Activated naive CD8-positive, alpha-beta T cell treated with anti-CD3 and anti-CD28 coated beads for 36 hours (primary cell): ENCODE measurements around the gene CCL22. TPM values are rescaled to one million over a fixed set of nuclear protein-coding genes. Genes with fewer than 3 reads are reported as not detected.
"Not testable (repeated sequence)": the region's sequence is repeated elsewhere in the genome, so short reads cannot be mapped to it uniquely, and the experiment has no call there.

Experiments used
- DNase-seq: peaks from one replicate; pipeline ENCODE4 v3.0.0; 2021
- H3K27ac Mint-ChIP-seq: one replicate; pipeline ENCODE4 v1.8.0; 2022; ENCODE audit warnings: mild to moderate bottlenecking, moderate library complexity, mixed read lengths
- H3K27me3 Mint-ChIP-seq: one replicate; pipeline ENCODE4 v1.8.0; 2022; ENCODE audit warnings: mild to moderate bottlenecking, mixed read lengths
- H3K36me3 Mint-ChIP-seq: one replicate; pipeline ENCODE4 v1.8.0; 2021; ENCODE audit warnings: mild to moderate bottlenecking, mixed read lengths
- H3K4me1 Mint-ChIP-seq: one replicate; pipeline ENCODE4 v1.8.0; 2021; ENCODE audit warnings: mixed read lengths
- H3K4me3 Mint-ChIP-seq: one replicate; pipeline ENCODE4 v1.8.0; 2022; ENCODE audit warnings: mild to moderate bottlenecking, moderate library complexity, mixed read lengths
- H3K9me3 Mint-ChIP-seq: one replicate; pipeline ENCODE4 v1.8.0; 2022; ENCODE audit warnings: mixed read lengths
- total RNA-seq, 2 experiments: library from RNA; stranded (reverse); gene quantifications; one replicate each; pipeline ENCODE4 v1.2.3, GENCODE V29; 2021

The CCL22 gene
- total RNA-seq, 2 experiments from 2014 or later, result 12.4 to 12.7 TPM

- Mint-ChIP-seq H3K27me3 (peaks cover 5% of the 10 kb centered on the region), H3K9me3 (no peaks in the 10 kb centered on the region), H3K36me3 (no peaks in the 10 kb centered on the region), H3K27ac (peak overlapping the region; percentile 71), H3K4me1 (peaks cover 16% of the 10 kb centered on the region), H3K4me3 (peak overlapping the region; percentile 2)
- DNase-seq, result no peak
Observed at GRCh38 chr16:57358086-57358420, 530 bp upstream of the CCL22 start.

- H3K36me3 Mint-ChIP-seq, result no peaks in the 10 kb centered on the region
- peaks cover 16% of the 10 kb centered on the region for H3K4me1 Mint-ChIP-seq
- no peak for DNase-seq
- H3K27ac Mint-ChIP-seq, result no peak overlapping the region
- H3K27me3 Mint-ChIP-seq, result peaks cover 8% of the 10 kb centered on the region
- H3K4me3 Mint-ChIP-seq, result no peak overlapping the region
- H3K9me3 Mint-ChIP-seq, result no peaks in the 10 kb centered on the region
Observed at GRCh38 chr16:57360321-57360935, 1.8 kb downstream of the CCL22 start.

GRCh38 chr16:57361404-57361803, 2.8 kb downstream of the CCL22 start:
- H3K9me3 Mint-ChIP-seq, result no peaks in the 10 kb centered on the region
- H3K4me3 Mint-ChIP-seq, result no peak overlapping the region
- no peak for DNase-seq
- H3K27me3 Mint-ChIP-seq, result peaks cover 8% of the 10 kb centered on the region
- H3K4me1 Mint-ChIP-seq, result peaks cover 16% of the 10 kb centered on the region
- H3K36me3 Mint-ChIP-seq, result no peaks in the 10 kb centered on the region
- H3K27ac Mint-ChIP-seq, result no peak overlapping the region

GRCh38 chr16:57364143-57364542, 5.6 kb downstream of the CCL22 start:
- Mint-ChIP-seq H3K36me3 (no peaks in the 10 kb centered on the region), H3K4me3 (no peak overlapping the region), H3K27ac (no peak overlapping the region), H3K27me3 (peaks cover 18% of the 10 kb centered on the region), H3K9me3 (no peaks in the 10 kb centered on the region), H3K4me1 (no peaks in the 10 kb centered on the region)
- no peak for DNase-seq

- Mint-ChIP-seq H3K36me3 (no peaks in the 10 kb centered on the region), H3K4me3 (no peak overlapping the region), H3K27ac (no peak overlapping the region), H3K4me1 (no peaks in the 10 kb centered on the region), H3K27me3 (peaks cover 18% of the 10 kb centered on the region), H3K9me3 (no peaks in the 10 kb centered on the region)
- DNase-seq, result no peak
Observed at GRCh38 chr16:57366544-57367040, 8.0 kb downstream of the CCL22 start.

GRCh38 chr16:57367116-57367752, 8.7 kb downstream of the CCL22 start:
- no peak for DNase-seq
- no peak overlapping the region for H3K4me3 Mint-ChIP-seq
- no peaks in the 10 kb centered on the region for H3K9me3 Mint-ChIP-seq
- H3K27me3 Mint-ChIP-seq, result peaks cover 18% of the 10 kb centered on the region
- H3K36me3 Mint-ChIP-seq, result no peaks in the 10 kb centered on the region
- H3K27ac Mint-ChIP-seq, result no peak overlapping the region
- H3K4me1 Mint-ChIP-seq, result no peaks in the 10 kb centered on the region

DNA sequence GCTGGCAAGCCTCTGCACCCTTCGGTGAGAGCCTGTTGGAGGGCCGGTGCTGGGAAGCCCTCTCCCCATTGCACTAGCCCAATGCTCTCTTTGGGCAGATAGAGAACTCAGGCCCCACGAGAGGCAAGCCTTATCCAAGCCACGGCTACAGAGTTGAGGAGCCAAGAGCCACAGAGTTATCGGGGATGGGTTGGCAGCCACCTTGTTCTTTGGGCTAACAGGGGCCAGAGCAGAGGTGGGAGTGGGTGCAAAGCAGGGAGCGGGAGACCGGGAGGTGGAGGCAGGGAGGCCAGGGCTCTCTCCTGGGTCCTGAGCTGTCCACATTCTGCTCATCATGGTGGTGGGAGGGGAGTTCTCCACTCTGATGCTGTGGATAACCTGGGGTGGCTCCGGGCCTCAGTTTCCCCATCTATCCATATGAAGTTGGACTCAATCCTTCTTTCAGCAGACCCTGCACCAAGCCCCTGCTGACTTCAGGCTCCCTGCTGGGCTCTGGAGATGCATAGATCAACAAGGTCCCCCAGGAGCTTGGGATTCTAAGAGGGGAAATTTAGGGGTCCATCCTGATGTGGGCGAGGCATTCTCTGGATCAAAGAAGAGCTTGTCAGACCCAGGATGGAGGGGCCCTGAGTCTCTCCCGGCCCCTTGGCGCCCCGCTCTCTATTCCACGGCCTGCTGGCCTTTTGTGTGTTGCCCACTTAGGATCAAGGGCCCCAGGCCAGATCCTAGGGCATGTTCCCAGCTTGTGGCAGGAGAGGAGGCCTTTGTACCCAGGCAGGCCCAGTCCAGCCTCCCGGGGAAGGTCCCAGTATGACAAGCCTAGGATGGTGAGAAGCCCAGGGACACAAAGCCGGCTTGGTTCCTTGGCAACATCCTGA, 13.2 kb downstream of the CCL22 start:
- H3K4me3 Mint-ChIP-seq, result no peak overlapping the region
- no peaks in the 10 kb centered on the region for H3K9me3 Mint-ChIP-seq
- DNase-seq, result no peak
- H3K4me1 Mint-ChIP-seq, result peaks cover 17% of the 10 kb centered on the region
- no peak overlapping the region for H3K27ac Mint-ChIP-seq
- no peaks in the 10 kb centered on the region for H3K36me3 Mint-ChIP-seq
- H3K27me3 Mint-ChIP-seq, result peaks cover 14% of the 10 kb centered on the region

DNA sequence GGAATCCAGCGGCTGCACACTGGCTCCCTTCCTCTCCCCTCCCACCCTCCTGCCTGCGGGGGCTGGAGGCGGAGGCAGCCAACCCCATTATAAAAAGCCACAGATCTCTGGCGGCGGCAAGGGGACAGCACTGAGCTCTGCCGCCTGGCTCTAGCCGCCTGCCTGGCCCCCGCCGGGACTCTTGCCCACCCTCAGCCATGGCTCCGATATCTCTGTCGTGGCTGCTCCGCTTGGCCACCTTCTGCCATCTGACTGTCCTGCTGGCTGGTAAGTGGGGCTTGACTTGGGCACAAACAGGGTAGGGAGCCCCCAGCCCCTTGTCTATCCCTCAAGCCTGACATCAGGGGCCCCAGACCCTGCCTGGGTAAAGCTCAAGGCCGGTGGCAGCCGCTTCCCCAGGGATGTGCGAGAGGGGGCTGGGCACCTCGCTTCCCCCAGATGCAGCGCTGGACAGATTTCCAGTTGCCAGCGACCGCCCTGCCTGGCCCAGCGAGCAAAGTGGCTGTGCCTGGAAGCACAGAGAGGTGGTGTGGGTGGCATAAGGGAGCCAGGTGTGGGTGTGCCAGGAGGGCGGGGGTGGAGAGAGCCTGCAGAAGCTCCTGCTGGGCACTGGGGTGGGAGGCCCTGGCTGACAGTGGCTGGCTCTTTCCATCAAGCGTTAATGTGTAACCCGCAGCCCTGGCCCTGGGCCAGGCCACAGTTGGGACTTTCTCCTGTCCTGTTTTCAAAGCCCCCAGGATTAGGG, 14.0 kb downstream of the CCL22 start, which contains the start of gene CX3CL1:
Gene CX3CL1 (plus strand): TSS at position 119 of the 745 bp plus-strand sequence. CDS start 79 bp downstream, at position 198.
- H3K9me3 Mint-ChIP-seq, result no peaks in the 10 kb centered on the region
- DNase-seq, result no peak
- peaks cover 25% of the 10 kb centered on the region for H3K4me1 Mint-ChIP-seq
- H3K27ac Mint-ChIP-seq, result no peak within 1 kb of the TSS
- H3K27me3 Mint-ChIP-seq, result peaks cover 9% of the 10 kb centered on the region
- no peaks in the 10 kb centered on the region for H3K36me3 Mint-ChIP-seq
- no peak within 1 kb of the TSS for H3K4me3 Mint-ChIP-seq

DNA sequence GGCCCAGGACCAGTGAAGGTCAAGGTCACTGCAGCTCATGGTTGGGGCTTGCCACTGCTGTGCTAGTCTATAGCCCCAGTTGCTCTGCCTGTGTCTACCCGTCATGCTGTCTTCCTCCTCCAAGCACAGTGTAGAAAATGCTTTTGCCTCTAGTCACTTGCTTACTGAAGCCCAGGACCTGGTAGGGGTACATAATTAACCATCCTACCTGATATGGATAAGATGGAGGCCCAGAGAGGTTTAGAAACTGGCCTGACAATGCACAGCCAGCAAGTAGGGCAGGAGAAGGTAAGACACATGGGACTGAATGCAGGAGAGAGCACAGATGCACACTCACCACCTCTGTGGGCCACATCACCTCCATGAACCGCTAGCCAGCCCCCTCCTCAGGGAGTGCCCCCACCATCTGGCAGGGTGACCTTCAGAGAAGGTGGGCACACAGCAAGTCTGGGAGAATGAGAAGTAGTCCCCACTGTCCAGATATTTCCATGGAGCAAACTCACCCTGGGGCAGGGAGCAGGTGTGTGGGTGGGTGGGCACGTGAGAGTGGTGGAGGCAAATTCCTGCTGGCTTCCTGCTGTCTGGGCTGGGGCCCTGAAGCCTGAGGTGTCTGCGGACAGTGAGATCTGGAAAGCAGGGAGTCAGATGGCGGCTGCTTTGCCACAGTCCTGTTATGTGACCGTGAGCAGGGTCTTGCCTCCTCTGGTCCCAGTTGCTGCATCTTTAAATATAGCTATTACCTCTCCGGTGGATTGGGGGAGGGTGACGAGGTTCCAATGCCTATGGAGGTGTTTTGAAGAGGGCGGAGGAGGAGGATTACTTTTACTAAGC, 14.7 kb downstream of the CCL22 start:
- Mint-ChIP-seq H3K27ac (no peak overlapping the region), H3K36me3 (no peaks in the 10 kb centered on the region), H3K27me3 (peaks cover 5% of the 10 kb centered on the region), H3K4me3 (no peak overlapping the region), H3K9me3 (no peaks in the 10 kb centered on the region), H3K4me1 (peaks cover 30% of the 10 kb centered on the region)
- no peak for DNase-seq

GRCh38 chr16:57374067-57374534, 15.5 kb downstream of the CCL22 start:
- Mint-ChIP-seq H3K27ac (no peak overlapping the region), H3K4me1 (peaks cover 30% of the 10 kb centered on the region), H3K36me3 (no peaks in the 10 kb centered on the region), H3K27me3 (peaks cover 5% of the 10 kb centered on the region), H3K4me3 (no peak overlapping the region), H3K9me3 (no peaks in the 10 kb centered on the region)
- DNase-seq, result no peak

- not testable (repeated sequence) for H3K27me3 Mint-ChIP-seq, DNase-seq, H3K36me3 Mint-ChIP-seq, H3K9me3 Mint-ChIP-seq, H3K27ac Mint-ChIP-seq, H3K4me3 Mint-ChIP-seq
- H3K4me1 Mint-ChIP-seq, result peaks cover 30% of the 10 kb centered on the region
Observed at GRCh38 chr16:57374925-57375465, 16.4 kb downstream of the CCL22 start.

DNA sequence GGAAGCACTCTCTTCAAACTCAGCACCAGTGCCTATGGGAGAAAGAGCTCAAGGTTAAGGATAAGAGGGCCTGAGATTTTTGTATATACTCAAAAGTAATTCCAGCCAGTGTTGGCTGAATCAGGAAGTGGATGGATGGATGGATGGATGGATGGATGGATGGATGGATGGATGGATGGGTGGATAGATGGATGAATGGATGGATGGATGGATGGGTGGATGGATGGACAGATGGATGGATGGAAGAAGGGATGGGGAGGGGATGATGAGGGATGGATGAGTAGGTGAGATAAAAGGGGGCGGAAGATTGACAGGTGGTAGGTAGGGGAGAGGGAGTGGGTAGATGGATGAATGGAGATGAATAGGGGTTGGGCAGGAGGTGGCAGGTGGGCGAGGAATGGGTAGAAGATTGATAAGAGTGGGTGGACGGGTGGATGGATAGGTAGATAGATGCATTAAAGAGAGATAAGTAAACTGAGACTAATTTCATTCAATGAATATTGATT, 17.8 kb downstream of the CCL22 start:
- Mint-ChIP-seq H3K4me3 (no peak overlapping the region), H3K27ac (peak overlapping the region; percentile 8), H3K9me3 (no peaks in the 10 kb centered on the region), H3K4me1 (peaks cover 34% of the 10 kb centered on the region), H3K36me3 (no peaks in the 10 kb centered on the region), H3K27me3 (peaks cover 5% of the 10 kb centered on the region)
- no peak for DNase-seq

DNA sequence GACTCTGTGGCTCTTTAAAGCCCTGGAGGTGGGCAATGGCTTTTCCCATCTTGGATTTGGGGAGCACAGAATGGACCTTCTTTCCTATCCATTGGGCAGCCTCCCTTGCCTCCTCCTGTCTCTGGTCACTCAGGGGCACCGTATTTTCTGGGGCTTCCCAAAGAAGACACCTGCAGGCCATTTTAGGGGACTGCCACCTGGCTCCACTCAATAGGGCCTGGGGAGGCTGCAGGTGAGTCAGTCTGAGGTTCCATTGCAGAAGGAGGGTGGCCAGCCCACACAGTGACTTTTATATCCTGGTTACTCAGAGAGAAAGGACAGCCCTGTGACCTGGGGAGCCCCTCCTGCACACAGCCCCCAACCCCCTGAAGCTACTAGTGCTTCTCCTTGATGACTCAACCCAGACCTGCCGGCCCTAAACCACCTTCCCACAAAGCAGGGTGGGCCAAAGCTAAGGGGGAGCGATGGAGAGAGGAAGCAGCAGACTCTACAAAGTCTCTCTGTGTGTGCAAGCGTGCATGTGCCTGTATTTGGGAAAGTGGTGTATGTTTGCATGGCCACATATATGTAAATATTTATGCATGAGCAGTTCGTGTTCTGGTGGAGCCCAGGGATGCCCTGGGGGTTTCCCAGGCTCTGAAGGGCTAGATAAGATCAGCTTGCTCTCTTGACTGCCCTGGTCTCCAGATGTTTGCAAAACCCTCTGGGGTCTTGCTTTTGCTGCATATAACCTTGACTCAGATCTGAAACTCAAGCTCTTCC, 18.7 kb downstream of the CCL22 start:
- H3K9me3 Mint-ChIP-seq, result no peaks in the 10 kb centered on the region
- peaks cover 37% of the 10 kb centered on the region for H3K4me1 Mint-ChIP-seq
- no peak overlapping the region for H3K4me3 Mint-ChIP-seq
- no peak overlapping the region for H3K27ac Mint-ChIP-seq
- H3K36me3 Mint-ChIP-seq, result no peaks in the 10 kb centered on the region
- peak; percentile 73 for DNase-seq
- H3K27me3 Mint-ChIP-seq, result peaks cover 5% of the 10 kb centered on the region
